C4-2B (cell line): Measurements from ENCODE around the gene ZNF385B.

Experiments
- ZFX ChIP-seq: fragments of 450-650 bp; IDR thresholded peaks from 2 replicates; pipeline ENCODE4 v1.6.1; 2017
- TF ChIP-seq, protein P1 (sequence below): fragments of 450-650 bp; conservative IDR thresholded peaks from 2 replicates; pipeline ENCODE4 v1.5.1; 2017; ENCODE audit warnings: mild to moderate bottlenecking

DNA sequence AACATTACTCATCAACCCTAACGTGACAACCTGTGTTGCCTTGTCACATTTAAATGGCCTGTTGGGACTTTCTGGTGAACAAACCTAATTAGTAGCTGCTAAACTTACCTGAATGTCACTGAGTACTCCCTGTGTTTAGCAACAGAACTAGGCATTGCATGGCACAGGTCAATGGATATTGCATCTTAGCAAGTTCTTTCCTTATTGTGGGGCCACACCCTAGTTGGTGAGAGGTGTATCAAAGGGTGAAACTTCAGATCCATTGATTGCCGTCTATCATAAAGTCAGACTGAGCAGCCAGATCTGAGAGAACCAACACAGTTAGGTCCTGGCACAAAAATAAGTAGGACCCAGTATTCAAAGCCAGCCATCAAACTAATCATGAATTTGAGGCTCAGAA, 29.8 kb upstream of the ZNF385B start:
- TF ChIP-seq, protein P1, sequence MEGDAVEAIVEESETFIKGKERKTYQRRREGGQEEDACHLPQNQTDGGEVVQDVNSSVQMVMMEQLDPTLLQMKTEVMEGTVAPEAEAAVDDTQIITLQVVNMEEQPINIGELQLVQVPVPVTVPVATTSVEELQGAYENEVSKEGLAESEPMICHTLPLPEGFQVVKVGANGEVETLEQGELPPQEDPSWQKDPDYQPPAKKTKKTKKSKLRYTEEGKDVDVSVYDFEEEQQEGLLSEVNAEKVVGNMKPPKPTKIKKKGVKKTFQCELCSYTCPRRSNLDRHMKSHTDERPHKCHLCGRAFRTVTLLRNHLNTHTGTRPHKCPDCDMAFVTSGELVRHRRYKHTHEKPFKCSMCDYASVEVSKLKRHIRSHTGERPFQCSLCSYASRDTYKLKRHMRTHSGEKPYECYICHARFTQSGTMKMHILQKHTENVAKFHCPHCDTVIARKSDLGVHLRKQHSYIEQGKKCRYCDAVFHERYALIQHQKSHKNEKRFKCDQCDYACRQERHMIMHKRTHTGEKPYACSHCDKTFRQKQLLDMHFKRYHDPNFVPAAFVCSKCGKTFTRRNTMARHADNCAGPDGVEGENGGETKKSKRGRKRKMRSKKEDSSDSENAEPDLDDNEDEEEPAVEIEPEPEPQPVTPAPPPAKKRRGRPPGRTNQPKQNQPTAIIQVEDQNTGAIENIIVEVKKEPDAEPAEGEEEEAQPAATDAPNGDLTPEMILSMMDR = no peak
- TF ChIP-seq ZFX = no peak
